PC-9 (cell line): ENCODE data around the gene SPSB4. TPM values are rescaled to one million over a fixed set of nuclear protein-coding genes. Genes with fewer than 3 reads are reported as not detected.

Experiments
- BruUV-seq: library from RNA; stranded (reverse); fragments of 400-500 nt; replicated peaks from 2 replicates; lab custom pipeline; 2021; lab: Mats Ljungman, UMichigan
- CTCF ChIA-PET: fragments of 300-600 bp; sonication (Branson Sonifier 250); formaldehyde crosslinking; loops from one replicate; lab custom pipeline; 2022; ENCODE audit warnings: antibody characterized with exemption; lab: Charles Lee
- POLR2A ChIA-PET: fragments of 300-600 bp; sonication (Branson Sonifier 250); formaldehyde crosslinking; loops from one replicate; lab custom pipeline; 2022; ENCODE audit warnings: antibody characterized with exemption; ENCODE audit not compliant: unreplicated experiment; lab: Charles Lee
- DNase-seq, 2 experiments: peaks; one replicate each; pipeline versions ENCODE4 v3.0.0 to v3.0.0-alpha.2; 2015 to 2022; ENCODE audit warnings: mixed read lengths in 1 of 2
- H2AFZ ChIP-seq: fragments of 200-600 bp; sonication (generic); 2 replicates; pipeline ENCODE4 v1.8.1; 2017; ENCODE audit warnings: antibody characterized with exemption
- H3F3A ChIP-seq: fragments of 200-600 bp; sonication (generic); 2 replicates; pipeline ENCODE4 v1.8.1; 2017; ENCODE audit warnings: antibody characterized with exemption, mild to moderate bottlenecking, low read depth; ENCODE audit not compliant: insufficient read depth
- H3K27ac ChIP-seq: fragments of 200-600 bp; sonication (generic); 2 replicates; pipeline ENCODE4 v1.6.1; 2016; ENCODE audit warnings: mixed run types
- H3K27me3 ChIP-seq: fragments of 200-600 bp; sonication (generic); 2 replicates; pipeline ENCODE4 v1.6.1; 2016; ENCODE audit warnings: low read depth, mixed run types; ENCODE audit not compliant: insufficient read depth
- H3K36me3 ChIP-seq: fragments of 200-600 bp; sonication (generic); 2 replicates; pipeline ENCODE4 v1.6.1; 2016; ENCODE audit warnings: low read depth, mixed run types
- H3K4me1 ChIP-seq: fragments of 200-600 bp; sonication (generic); replicated peaks from 2 replicates; pipeline ENCODE4 v1.6.1; 2016; ENCODE audit warnings: mixed run types; ENCODE audit not compliant: insufficient read depth
- H3K4me2 ChIP-seq: fragments of 200-600 bp; sonication (generic); 2 replicates; pipeline ENCODE4 v1.6.1; 2017; ENCODE audit warnings: mixed run types
- H3K4me3 ChIP-seq: fragments of 200-600 bp; sonication (generic); 2 replicates; pipeline ENCODE4 v1.6.1; 2016; ENCODE audit warnings: mixed run types
- H3K79me2 ChIP-seq: fragments of 200-600 bp; sonication (generic); 2 replicates; pipeline ENCODE4 v1.6.1; 2017; ENCODE audit warnings: low read depth, mixed run types
- H3K9me2 ChIP-seq: fragments of 200-600 bp; sonication (generic); 2 replicates; pipeline ENCODE4 v1.8.1; 2017; ENCODE audit warnings: mild to moderate bottlenecking; ENCODE audit not compliant: insufficient read depth
- H3K9me3 ChIP-seq: fragments of 200-600 bp; sonication (generic); 2 replicates; pipeline ENCODE4 v1.8.1; 2016; ENCODE audit warnings: low read depth; ENCODE audit not compliant: insufficient read depth
- H4K20me1 ChIP-seq: fragments of 200-600 bp; sonication (generic); 2 replicates; pipeline ENCODE4 v1.8.1; 2017; ENCODE audit not compliant: insufficient read depth
- EZH2 ChIP-seq: fragments of 200-600 bp; sonication (generic); IDR thresholded peaks from 2 replicates; pipeline ENCODE4 v1.8.0; 2017; ENCODE audit warnings: antibody characterized with exemption, low read depth
- intact Hi-C: fragments of 100-400 bp; cut with micrococcal nuclease; formaldehyde crosslinking; loops from one replicate; pipeline ENCODE4 v1.10.0; 2022; ENCODE audit not compliant: unreplicated experiment
- total RNA-seq: library from RNA; stranded (reverse); gene quantifications from 2 replicates; pipeline ENCODE4 v1.2.3, GENCODE V29; 2021
- TF ChIP-seq, protein P1 (sequence below): fragments of 200-600 bp; sonication (generic); conservative IDR thresholded peaks from 2 replicates; pipeline ENCODE4 v1.6.1; 2017; ENCODE audit warnings: mixed run types, antibody characterized with exemption, mild to moderate bottlenecking, moderate library complexity

SPSB4 gene
- total RNA-seq, 1 experiment from 2014 or later = not detected

DNA sequence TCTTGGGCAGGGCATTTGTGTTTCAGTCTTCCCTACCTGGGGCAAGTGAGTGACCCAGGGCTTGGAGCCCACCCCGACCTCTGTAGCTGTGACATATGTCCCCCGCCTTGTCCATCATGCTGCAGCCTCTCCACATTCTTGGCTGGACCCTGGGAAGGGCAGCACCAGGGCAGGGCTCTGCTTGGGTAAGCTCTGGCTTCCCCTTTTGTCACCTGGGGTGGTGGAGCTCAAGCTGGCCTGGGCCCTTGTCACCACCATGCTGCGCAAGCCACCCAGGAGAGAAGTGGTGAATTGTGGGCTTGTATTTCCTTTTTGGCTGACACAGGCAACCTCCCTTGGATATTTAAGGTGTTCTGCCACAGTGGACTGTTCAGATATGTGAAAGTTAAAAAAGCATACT lies 29.3 kb downstream of the SPSB4 start:
- intact Hi-C loops = no loop called here
- no peak for DNase-seq
- BruUV-seq = no TSS peak

GRCh38 chr3:141081141-141081795 lies 30.1 kb downstream of the SPSB4 start:
- TF ChIP-seq EZH2 = no peak
- CTCF ChIA-PET = interaction anchor here (0.6 kb wide), 1 partner anchor 195 kb away, joined by 3 read pairs; no protein-coding TSS in a partner anchor
- no peak for DNase-seq
- Histone ChIP-seq H3K79me2 (no peaks in the 10 kb centered on the region), H3K9me3 (no peaks in the 10 kb centered on the region), H3K4me2 (no peak overlapping the region), H4K20me1 (no peaks in the 10 kb centered on the region), H3K9me2 (no peaks in the 10 kb centered on the region), H3K27ac (no peak overlapping the region), H3F3A (no peaks in the 10 kb centered on the region), H3K4me1 (no peaks in the 10 kb centered on the region), H3K27me3 (0 out of 2 replicates have a peak, but pooled peaks cover 21% of the 10 kb centered on the region), H3K36me3 (no peaks in the 10 kb centered on the region), H3K4me3 (no peak overlapping the region), H2AFZ (no peak overlapping the region)
- intact Hi-C loops = no loop called here
- no TSS peak for BruUV-seq
- POLR2A ChIA-PET = no interaction called here

More for the DNA sequence above, 29.3 kb downstream of the SPSB4 start:
- Histone ChIP-seq H3K9me2 (no peaks in the 10 kb centered on the region), H3K27ac (no peak overlapping the region), H4K20me1 (no peaks in the 10 kb centered on the region), H3F3A (no peaks in the 10 kb centered on the region), H3K36me3 (no peaks in the 10 kb centered on the region), H3K27me3 (0 out of 2 replicates have a peak, but pooled peaks cover 21% of the 10 kb centered on the region), H3K79me2 (no peaks in the 10 kb centered on the region), H3K4me1 (no peaks in the 10 kb centered on the region), H3K9me3 (no peaks in the 10 kb centered on the region), H2AFZ (no peak overlapping the region), H3K4me2 (no peak overlapping the region), H3K4me3 (no peak overlapping the region)
- CTCF ChIA-PET = no interaction called here
- TF ChIP-seq, protein P1, sequence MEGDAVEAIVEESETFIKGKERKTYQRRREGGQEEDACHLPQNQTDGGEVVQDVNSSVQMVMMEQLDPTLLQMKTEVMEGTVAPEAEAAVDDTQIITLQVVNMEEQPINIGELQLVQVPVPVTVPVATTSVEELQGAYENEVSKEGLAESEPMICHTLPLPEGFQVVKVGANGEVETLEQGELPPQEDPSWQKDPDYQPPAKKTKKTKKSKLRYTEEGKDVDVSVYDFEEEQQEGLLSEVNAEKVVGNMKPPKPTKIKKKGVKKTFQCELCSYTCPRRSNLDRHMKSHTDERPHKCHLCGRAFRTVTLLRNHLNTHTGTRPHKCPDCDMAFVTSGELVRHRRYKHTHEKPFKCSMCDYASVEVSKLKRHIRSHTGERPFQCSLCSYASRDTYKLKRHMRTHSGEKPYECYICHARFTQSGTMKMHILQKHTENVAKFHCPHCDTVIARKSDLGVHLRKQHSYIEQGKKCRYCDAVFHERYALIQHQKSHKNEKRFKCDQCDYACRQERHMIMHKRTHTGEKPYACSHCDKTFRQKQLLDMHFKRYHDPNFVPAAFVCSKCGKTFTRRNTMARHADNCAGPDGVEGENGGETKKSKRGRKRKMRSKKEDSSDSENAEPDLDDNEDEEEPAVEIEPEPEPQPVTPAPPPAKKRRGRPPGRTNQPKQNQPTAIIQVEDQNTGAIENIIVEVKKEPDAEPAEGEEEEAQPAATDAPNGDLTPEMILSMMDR = no peak
- TF ChIP-seq EZH2 = no peak
- POLR2A ChIA-PET = no interaction called here

DNA sequence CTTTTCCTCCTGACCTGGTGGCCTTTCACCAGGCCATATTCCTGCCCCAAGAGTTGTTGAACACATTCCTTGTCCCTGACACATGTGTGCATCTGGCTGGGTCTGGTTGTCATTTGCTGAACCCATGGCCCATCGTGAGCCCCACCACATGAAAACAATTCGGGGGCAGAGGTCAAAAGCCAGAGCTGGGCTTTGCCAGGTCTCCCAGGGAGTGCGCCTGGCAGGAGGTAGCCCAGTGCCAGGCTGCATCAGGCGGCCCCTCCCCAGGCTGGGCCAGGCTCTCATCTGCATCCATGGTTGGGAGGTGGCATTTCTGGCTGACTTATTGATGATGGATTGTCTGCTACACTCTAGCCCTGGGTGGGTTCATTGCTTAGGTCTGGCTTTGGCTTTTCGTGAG lies 30.9 kb downstream of the SPSB4 start:
- no peaks in the 10 kb centered on the region for H3K36me3 ChIP-seq
- TF ChIP-seq, protein P1 = no peak
- no peak for TF ChIP-seq EZH2
- CTCF ChIA-PET = no interaction called here

More for the DNA sequence above, 30.9 kb downstream of the SPSB4 start:
- Histone ChIP-seq H4K20me1 (no peaks in the 10 kb centered on the region), H3K4me1 (no peaks in the 10 kb centered on the region), H3K9me3 (no peaks in the 10 kb centered on the region), H3K79me2 (no peaks in the 10 kb centered on the region), H2AFZ (no peak overlapping the region), H3K27me3 (0 out of 2 replicates have a peak, but pooled peaks cover 16% of the 10 kb centered on the region), H3K4me3 (no peak overlapping the region), H3K27ac (no peak overlapping the region), H3F3A (no peaks in the 10 kb centered on the region), H3K4me2 (no peak overlapping the region), H3K9me2 (no peaks in the 10 kb centered on the region)
- intact Hi-C loops = no loop called here
- no TSS peak for BruUV-seq
- no peak for DNase-seq
- POLR2A ChIA-PET = no interaction called here
